ENCODE data around the gene EHMT1. TPM values are rescaled to one million over a fixed set of nuclear protein-coding genes. Genes with fewer than 3 reads are reported as not detected.

EHMT1 gene
- 59.9 and 70.9 TPM in 2 replicates for total RNA-seq

DNA sequence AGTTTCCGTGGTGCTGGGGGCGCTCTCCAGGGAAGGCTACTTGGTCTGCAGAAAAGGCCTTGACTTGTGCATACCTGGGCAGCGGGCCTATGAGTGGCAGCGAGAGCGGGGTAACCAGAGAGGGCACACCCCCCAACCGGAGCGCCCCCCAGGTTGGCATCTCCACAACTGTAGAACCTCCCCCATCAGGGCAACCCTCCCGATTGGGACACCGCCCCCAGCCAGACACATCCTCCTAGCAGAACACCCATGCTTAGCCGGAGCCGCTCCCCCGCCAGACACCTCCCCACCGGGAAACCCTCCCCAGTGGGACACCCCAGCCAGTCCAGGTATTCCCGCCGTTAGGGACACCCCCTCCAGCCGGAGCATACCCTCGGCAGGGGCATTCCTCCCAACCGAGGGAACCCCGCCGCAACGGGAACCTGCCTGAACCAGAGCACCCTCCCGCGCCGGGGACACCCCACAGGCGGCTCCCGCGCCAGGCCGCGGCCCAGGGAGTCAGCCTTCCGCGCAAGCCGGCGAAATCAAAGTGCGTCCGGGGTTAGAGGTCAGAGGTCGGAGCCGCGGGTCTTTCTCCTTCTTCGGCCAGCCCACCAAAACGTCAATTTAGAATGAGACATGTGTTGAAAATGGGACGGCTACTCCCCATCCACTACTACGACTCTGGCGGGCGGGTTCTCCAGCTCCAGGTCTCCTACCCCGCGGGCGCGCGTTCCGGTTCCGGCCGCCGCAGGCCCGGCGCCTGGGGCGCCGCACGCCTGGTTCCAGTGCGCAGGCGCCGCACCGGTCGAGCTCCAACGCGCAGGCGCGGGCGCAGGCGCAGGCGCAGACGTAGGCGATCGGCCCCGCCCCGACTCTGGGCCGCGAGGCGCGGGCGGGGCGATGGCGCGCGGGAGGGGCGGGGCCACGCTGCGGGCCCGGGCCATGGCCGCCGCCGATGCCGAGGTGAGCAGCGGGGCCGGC lies at the start of gene EHMT1:
EHMT1 (plus strand) TSS at position 901 of the 963 bp plus-strand sequence; CDS start at position 925, 24 bp downstream.
- Histone ChIP-seq H3K36me3 (ENCODE audit: control insufficient read depth, insufficient read depth, low read length) (peaks cover 1% of the 10 kb centered on the region), H3K27me3 (ENCODE audit: control insufficient read depth, insufficient read depth, low read length) (no peaks in the 10 kb centered on the region), H3K4me3 (ENCODE audit: low read depth, low read length) (peak within 1 kb of the TSS; percentile 96)
- DNase-seq (ENCODE audit: low read depth) = no peak
- TF ChIP-seq, protein P1, sequence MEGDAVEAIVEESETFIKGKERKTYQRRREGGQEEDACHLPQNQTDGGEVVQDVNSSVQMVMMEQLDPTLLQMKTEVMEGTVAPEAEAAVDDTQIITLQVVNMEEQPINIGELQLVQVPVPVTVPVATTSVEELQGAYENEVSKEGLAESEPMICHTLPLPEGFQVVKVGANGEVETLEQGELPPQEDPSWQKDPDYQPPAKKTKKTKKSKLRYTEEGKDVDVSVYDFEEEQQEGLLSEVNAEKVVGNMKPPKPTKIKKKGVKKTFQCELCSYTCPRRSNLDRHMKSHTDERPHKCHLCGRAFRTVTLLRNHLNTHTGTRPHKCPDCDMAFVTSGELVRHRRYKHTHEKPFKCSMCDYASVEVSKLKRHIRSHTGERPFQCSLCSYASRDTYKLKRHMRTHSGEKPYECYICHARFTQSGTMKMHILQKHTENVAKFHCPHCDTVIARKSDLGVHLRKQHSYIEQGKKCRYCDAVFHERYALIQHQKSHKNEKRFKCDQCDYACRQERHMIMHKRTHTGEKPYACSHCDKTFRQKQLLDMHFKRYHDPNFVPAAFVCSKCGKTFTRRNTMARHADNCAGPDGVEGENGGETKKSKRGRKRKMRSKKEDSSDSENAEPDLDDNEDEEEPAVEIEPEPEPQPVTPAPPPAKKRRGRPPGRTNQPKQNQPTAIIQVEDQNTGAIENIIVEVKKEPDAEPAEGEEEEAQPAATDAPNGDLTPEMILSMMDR (IDR thresholded peaks at IDR 0.05; ENCODE audit: insufficient read depth, low read length, poor library complexity, severe bottlenecking) = peak; percentile 25

DNA sequence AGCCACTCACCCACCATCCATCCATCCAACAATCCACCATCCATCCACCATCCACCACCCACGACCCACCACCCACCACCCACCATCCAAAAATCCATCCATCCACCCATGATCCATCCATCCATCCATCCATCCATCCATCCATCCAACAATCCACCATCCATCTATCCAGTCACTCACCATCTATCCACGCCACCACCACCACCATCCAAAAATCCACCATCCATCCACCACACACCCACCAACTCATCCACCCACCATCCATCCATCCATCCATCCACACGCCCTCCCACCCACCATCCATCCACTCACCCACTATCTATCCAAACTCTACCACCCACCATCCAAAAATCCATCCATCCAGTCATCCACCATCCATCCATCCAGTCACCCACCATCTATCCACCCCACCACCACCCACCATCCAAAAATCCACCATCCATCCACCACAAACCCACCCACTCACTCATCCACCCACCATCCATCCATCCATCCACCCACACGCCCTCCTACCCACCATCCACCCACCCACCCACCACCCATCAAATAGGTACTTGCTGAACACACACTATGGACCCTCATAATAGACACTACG lies 49.1 kb upstream of the EHMT1 start:
- no peaks in the 10 kb centered on the region for H3K36me3 ChIP-seq (ENCODE audit: control insufficient read depth, insufficient read depth, low read length)

DNA sequence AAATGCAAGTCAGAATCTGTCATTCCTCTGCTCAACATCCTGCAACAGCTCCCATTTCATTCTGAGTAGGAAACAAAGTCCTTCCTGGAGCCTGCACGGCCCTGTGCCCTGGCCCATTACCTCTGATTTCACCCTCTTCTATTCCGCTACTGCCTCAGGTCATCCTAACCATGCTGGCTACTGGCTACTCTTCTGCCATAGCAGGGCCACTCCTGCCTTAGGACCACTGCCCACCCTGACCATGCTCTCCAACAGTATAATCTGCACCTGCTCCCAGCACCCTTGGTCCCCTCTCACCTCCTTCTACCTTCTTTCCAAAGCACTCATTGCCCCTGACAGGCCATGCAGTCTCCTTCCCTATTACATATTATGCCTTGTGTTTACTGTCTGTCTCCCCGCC lies 48.2 kb upstream of the EHMT1 start:
- TF ChIP-seq, protein P1 (IDR thresholded peaks at IDR 0.05; ENCODE audit: insufficient read depth, low read length, poor library complexity, severe bottlenecking) = no peak
- DNase-seq (ENCODE audit: low read depth) = no peak
- no peaks in the 10 kb centered on the region for H3K36me3 ChIP-seq (ENCODE audit: control insufficient read depth, insufficient read depth, low read length)
- no peaks in the 10 kb centered on the region for H3K27me3 ChIP-seq (ENCODE audit: control insufficient read depth, insufficient read depth, low read length)
- H3K4me3 ChIP-seq (ENCODE audit: low read depth, low read length) = no peak overlapping the region

More for the DNA sequence above, 49.1 kb upstream of the EHMT1 start:
- Histone ChIP-seq H3K4me3 (ENCODE audit: low read depth, low read length) (no peak overlapping the region), H3K27me3 (ENCODE audit: control insufficient read depth, insufficient read depth, low read length) (no peaks in the 10 kb centered on the region)
- no peak for DNase-seq (ENCODE audit: low read depth)
- TF ChIP-seq, protein P1 (IDR thresholded peaks at IDR 0.05; ENCODE audit: insufficient read depth, low read length, poor library complexity, severe bottlenecking) = no peak

DNA sequence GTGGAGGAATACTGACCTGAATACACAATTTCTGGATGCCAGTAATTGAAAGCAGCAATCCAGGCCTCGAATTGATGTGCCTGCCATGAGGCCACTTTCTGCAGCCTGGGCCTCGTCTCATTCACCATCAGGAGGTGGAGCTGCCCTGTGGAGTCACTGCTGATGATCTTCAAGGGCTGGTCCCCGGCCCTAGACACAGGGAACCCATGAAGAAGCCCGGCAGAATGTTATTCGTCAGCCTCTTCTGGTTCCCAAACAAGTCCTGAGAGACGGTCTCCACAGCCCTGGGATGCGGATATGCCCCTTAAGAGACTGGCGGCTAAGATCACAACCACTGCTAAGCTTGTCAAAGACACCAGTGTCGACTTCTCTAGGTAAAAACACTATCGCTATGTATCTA lies 44.6 kb upstream of the EHMT1 start:
- TF ChIP-seq, protein P1 (IDR thresholded peaks at IDR 0.05; ENCODE audit: insufficient read depth, low read length, poor library complexity, severe bottlenecking) = no peak
- no peaks in the 10 kb centered on the region for H3K27me3 ChIP-seq (ENCODE audit: control insufficient read depth, insufficient read depth, low read length)
- H3K36me3 ChIP-seq (ENCODE audit: control insufficient read depth, insufficient read depth, low read length) = peaks cover 1% of the 10 kb centered on the region
- no peak for DNase-seq (ENCODE audit: low read depth)
- H3K4me3 ChIP-seq (ENCODE audit: low read depth, low read length) = no peak overlapping the region

DNA sequence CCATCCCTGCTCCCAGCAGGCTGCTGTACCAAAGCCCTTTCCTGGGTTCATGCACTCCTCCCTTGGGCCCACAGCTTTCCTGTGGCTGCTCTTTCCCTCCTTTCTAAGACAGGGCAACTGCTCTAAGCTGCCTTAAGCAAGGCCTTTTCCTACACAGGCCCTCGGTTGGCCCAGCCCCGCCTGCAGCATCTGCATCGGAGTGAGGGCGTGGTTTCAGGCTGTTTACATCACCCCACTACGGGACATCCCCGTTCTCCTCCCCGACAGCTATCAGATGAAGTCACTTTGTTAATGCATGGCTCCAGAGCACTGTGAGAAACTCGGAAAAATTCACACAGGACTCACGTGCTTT lies 43.5 kb upstream of the EHMT1 start:
- no peaks in the 10 kb centered on the region for H3K27me3 ChIP-seq (ENCODE audit: control insufficient read depth, insufficient read depth, low read length)
- peaks cover 1% of the 10 kb centered on the region for H3K36me3 ChIP-seq (ENCODE audit: control insufficient read depth, insufficient read depth, low read length)
- H3K4me3 ChIP-seq (ENCODE audit: low read depth, low read length) = no peak overlapping the region
- DNase-seq (ENCODE audit: low read depth) = no peak
- TF ChIP-seq, protein P1 (IDR thresholded peaks at IDR 0.05; ENCODE audit: insufficient read depth, low read length, poor library complexity, severe bottlenecking) = no peak

Data from kidney epithelial cell (primary cell).